ENCODE measurements around the gene MUC20.
"Not testable (repeated sequence)": the region's sequence is repeated elsewhere in the genome, so short reads cannot be mapped to it uniquely, and the experiment has no call there.

DNA sequence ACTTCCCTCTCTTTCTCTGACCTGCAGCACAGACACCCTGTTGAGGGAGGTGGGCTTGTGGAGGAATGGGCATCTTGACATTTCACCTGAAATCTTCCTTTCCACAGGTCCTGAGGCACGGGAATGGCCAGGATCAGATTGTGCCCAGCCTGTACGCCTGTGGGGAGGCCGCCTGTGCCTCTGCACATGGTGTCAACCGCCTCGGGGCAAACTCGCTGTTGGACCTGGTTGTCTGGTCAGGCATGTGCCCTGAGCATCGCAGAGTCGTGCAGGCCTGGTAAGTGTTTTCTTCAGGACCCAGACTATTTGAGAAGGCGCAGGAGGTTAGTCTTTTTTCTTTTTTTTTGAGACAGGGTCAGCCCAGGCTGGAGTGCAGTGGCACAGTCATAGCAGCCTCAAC lies 47.1 kb upstream of the MUC20 start:
- TF ChIP-seq, protein P1, sequence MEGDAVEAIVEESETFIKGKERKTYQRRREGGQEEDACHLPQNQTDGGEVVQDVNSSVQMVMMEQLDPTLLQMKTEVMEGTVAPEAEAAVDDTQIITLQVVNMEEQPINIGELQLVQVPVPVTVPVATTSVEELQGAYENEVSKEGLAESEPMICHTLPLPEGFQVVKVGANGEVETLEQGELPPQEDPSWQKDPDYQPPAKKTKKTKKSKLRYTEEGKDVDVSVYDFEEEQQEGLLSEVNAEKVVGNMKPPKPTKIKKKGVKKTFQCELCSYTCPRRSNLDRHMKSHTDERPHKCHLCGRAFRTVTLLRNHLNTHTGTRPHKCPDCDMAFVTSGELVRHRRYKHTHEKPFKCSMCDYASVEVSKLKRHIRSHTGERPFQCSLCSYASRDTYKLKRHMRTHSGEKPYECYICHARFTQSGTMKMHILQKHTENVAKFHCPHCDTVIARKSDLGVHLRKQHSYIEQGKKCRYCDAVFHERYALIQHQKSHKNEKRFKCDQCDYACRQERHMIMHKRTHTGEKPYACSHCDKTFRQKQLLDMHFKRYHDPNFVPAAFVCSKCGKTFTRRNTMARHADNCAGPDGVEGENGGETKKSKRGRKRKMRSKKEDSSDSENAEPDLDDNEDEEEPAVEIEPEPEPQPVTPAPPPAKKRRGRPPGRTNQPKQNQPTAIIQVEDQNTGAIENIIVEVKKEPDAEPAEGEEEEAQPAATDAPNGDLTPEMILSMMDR (conservative IDR thresholded peaks at IDR 0.05 in 1 of 2, IDR thresholded peaks at IDR 0.05 in 1 of 2; ENCODE audit: low read depth in 1 of 2, low read length in 2 of 2): not testable (repeated sequence)
- TF ChIP-seq EZH2 (IDR thresholded peaks at IDR 0.05; ENCODE audit: low read length, missing control alignments): not testable (repeated sequence)
